ENCODE results near the gene EML4. TPM values are rescaled to one million over a fixed set of nuclear protein-coding genes. Genes with fewer than 3 reads are reported as not detected.
A peak's percentile ranks its signal among the peaks of the same experiment; 100 is the strongest.

Gene EML4
- total and polyA plus RNA-seq, 10 of the 15 experiments (the other 5 are each of a cell fraction or from before 2014, with no cell fraction given): 23.1 to 91.3 (median 77.4) TPM

DNA sequence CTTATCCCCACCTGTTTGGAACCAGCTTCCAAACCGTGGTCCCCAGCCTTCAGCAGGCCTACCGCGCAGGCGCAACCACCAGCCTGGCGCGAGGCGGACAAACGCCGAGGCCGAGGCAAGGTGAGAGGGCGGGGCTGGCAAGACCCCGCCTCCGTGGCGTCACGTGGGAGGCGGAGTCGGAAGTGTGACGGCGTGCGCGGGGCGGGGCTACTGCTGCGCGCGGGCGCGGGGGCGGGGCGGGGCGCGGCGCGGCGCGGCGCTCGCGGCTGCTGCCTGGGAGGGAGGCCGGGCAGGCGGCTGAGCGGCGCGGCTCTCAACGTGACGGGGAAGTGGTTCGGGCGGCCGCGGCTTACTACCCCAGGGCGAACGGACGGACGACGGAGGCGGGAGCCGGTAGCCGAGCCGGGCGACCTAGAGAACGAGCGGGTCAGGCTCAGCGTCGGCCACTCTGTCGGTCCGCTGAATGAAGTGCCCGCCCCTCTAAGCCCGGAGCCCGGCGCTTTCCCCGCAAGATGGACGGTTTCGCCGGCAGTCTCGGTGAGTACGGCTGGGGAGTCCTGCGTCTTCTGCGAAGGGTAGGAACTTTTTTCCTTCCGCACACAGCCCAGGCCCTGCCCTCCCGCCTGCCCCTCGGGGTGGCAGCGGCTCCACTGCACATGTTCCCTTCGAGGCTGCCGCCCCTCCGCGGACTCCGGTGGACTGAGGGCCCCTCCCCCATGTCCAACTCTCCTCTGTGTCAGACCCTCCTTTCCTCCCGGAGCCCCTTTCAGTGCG is at the start of gene EML4 (continued):
- TF ChIP-seq BACH1 (IDR thresholded peaks at IDR 0.05; ENCODE audit: borderline replicate concordance) (peak; percentile 32; the same call in 1 of the 2 replicates), MTA3 (IDR thresholded peaks at IDR 0.05; ENCODE audit: borderline replicate concordance, low read length) (no peak), HCFC1 (IDR thresholded peaks at IDR 0.05; ENCODE audit: low read length) (no peak), NFYA (IDR thresholded peaks at IDR 0.05; ENCODE audit: borderline replicate concordance, low read depth, low read length) (no peak), SMAD5 (IDR thresholded peaks at IDR 0.05; ENCODE audit: low read depth) (no peak), CBX5 (IDR thresholded peaks at IDR 0.05; ENCODE audit: low read depth) (no peak), SUZ12 (IDR thresholded peaks at IDR 0.05; ENCODE audit: unreplicated experiment) (no peak), SMARCA5 (IDR thresholded peaks at IDR 0.05) (no peak), KLF5 (IDR thresholded peaks at IDR 0.05; ENCODE audit: partially characterized antibody) (no peak), HDAC6 (IDR thresholded peaks at IDR 0.05; ENCODE audit: unreplicated experiment) (no peak), CBX3 (IDR thresholded peaks at IDR 0.05; ENCODE audit: borderline replicate concordance, low read depth) (no peak), SMC3 (IDR thresholded peaks at IDR 0.05; ENCODE audit: borderline replicate concordance, low read length) (no peak), EGR1 (IDR thresholded peaks at IDR 0.05; ENCODE audit: borderline replicate concordance in 1 of 2, low read depth in 2 of 2, low read length in 2 of 2) (peak; percentile 58 to 64; a peak in 2 of 3 replicates), KAT2A (conservative IDR thresholded peaks at IDR 0.05; ENCODE audit: control insufficient read depth, low read depth, low read length) (no peak), EZH2 (IDR thresholded peaks at IDR 0.05; ENCODE audit: borderline replicate concordance, control insufficient read depth, low read depth, low read length) (no peak), ATF7 (IDR thresholded peaks at IDR 0.05; ENCODE audit: low read depth) (no peak), CREB1 (IDR thresholded peaks at IDR 0.05; ENCODE audit: low read depth) (peak; percentile 85), FOXK2 (IDR thresholded peaks at IDR 0.05) (no peak), PML (IDR thresholded peaks at IDR 0.05; ENCODE audit: low read length) (no peak), BHLHE40 (IDR thresholded peaks at IDR 0.05; ENCODE audit: borderline replicate concordance in 1 of 2, low read depth in 2 of 2, low read length in 1 of 2) (peak; percentile 24 to 79; a peak in 3 of 4 replicates), TCF12 (IDR thresholded peaks at IDR 0.05; ENCODE audit: low read depth, low read length) (no peak), LARP7 (IDR thresholded peaks at IDR 0.05) (peak; percentile 81; the same call in 1 of the 2 replicates), ZNF207 (IDR thresholded peaks at IDR 0.05; ENCODE audit: borderline replicate concordance) (0 out of 2 replicates have a peak, but pooled peaks have one; percentile 48), TARDBP (IDR thresholded peaks at IDR 0.05; ENCODE audit: borderline replicate concordance) (no peak), JUNB (IDR thresholded peaks at IDR 0.05) (no peak), NRF1 (conservative IDR thresholded peaks at IDR 0.05; ENCODE audit: low read depth, low read length) (peak; percentile 67)
- TF ChIP-seq, protein P1, sequence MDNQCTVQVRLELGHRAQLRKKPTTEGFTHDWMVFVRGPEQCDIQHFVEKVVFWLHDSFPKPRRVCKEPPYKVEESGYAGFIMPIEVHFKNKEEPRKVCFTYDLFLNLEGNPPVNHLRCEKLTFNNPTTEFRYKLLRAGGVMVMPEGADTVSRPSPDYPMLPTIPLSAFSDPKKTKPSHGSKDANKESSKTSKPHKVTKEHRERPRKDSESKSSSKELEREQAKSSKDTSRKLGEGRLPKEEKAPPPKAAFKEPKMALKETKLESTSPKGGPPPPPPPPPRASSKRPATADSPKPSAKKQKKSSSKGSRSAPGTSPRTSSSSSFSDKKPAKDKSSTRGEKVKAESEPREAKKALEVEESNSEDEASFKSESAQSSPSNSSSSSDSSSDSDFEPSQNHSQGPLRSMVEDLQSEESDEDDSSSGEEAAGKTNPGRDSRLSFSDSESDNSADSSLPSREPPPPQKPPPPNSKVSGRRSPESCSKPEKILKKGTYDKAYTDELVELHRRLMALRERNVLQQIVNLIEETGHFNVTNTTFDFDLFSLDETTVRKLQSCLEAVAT (IDR thresholded peaks at IDR 0.05): no peak; the same call in 1 of the 2 replicates
- TF ChIP-seq, protein P2, sequence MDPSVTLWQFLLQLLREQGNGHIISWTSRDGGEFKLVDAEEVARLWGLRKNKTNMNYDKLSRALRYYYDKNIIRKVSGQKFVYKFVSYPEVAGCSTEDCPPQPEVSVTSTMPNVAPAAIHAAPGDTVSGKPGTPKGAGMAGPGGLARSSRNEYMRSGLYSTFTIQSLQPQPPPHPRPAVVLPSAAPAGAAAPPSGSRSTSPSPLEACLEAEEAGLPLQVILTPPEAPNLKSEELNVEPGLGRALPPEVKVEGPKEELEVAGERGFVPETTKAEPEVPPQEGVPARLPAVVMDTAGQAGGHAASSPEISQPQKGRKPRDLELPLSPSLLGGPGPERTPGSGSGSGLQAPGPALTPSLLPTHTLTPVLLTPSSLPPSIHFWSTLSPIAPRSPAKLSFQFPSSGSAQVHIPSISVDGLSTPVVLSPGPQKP (IDR thresholded peaks at IDR 0.05; ENCODE audit: low read depth, low read length): no peak; the same call in 1 of the 2 replicates
- TF ChIP-seq, protein P3, sequence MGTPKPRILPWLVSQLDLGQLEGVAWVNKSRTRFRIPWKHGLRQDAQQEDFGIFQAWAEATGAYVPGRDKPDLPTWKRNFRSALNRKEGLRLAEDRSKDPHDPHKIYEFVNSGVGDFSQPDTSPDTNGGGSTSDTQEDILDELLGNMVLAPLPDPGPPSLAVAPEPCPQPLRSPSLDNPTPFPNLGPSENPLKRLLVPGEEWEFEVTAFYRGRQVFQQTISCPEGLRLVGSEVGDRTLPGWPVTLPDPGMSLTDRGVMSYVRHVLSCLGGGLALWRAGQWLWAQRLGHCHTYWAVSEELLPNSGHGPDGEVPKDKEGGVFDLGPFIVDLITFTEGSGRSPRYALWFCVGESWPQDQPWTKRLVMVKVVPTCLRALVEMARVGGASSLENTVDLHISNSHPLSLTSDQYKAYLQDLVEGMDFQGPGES (IDR thresholded peaks at IDR 0.05): no peak
